HG03439 (cell line): ENCODE measurements around the gene MICALL2.

Experiments used
- ATAC-seq: cut with Tn5 transposase; IDR thresholded peaks from one replicate; pipeline ENCODE4 v1.9.1; 2021; ENCODE audit warnings: mild to moderate bottlenecking, moderate library complexity; ENCODE audit not compliant: unreplicated experiment

Gene MICALL2

GRCh38 chr7:1493571-1493970 lies 34.3 kb upstream of the MICALL2 start:
- ATAC-seq, result no peak

- ATAC-seq, result no peak
Observed at GRCh38 chr7:1493129-1493528, 33.9 kb upstream of the MICALL2 start.

GRCh38 chr7:1492640-1493039 lies 33.4 kb upstream of the MICALL2 start:
- ATAC-seq, result no peak

GRCh38 chr7:1492221-1492620 lies 33.0 kb upstream of the MICALL2 start:
- no peak for ATAC-seq

GRCh38 chr7:1490837-1491236 lies 31.6 kb upstream of the MICALL2 start:
- ATAC-seq, result no peak

GRCh38 chr7:1489336-1489735 lies 30.1 kb upstream of the MICALL2 start:
- ATAC-seq, result no peak

- ATAC-seq, result no peak
Observed at GRCh38 chr7:1488016-1488415, 28.7 kb upstream of the MICALL2 start.

GRCh38 chr7:1487466-1487865 lies 28.2 kb upstream of the MICALL2 start:
- no peak for ATAC-seq

GRCh38 chr7:1486571-1486970 lies 27.3 kb upstream of the MICALL2 start:
- ATAC-seq, result no peak

- no peak for ATAC-seq
Observed at GRCh38 chr7:1485156-1485555, 25.9 kb upstream of the MICALL2 start.

- no peak for ATAC-seq
Observed at GRCh38 chr7:1484569-1484968, 25.3 kb upstream of the MICALL2 start.

GRCh38 chr7:1483536-1484505 lies 24.6 kb upstream of the MICALL2 start:
- ATAC-seq, result no peak

GRCh38 chr7:1483079-1483478 lies 23.8 kb upstream of the MICALL2 start:
- no peak for ATAC-seq

GRCh38 chr7:1481300-1481699 lies 22.0 kb upstream of the MICALL2 start:
- no peak for ATAC-seq

- no peak for ATAC-seq
Observed at GRCh38 chr7:1480670-1481069, 21.4 kb upstream of the MICALL2 start.

- ATAC-seq, result no peak
Observed at GRCh38 chr7:1479287-1479686, 20.0 kb upstream of the MICALL2 start.

GRCh38 chr7:1478480-1478879 lies 19.2 kb upstream of the MICALL2 start:
- no peak for ATAC-seq

- ATAC-seq, result no peak
Observed at GRCh38 chr7:1476859-1477258, 17.6 kb upstream of the MICALL2 start.

GRCh38 chr7:1475991-1476390 lies 16.7 kb upstream of the MICALL2 start:
- no peak for ATAC-seq

- ATAC-seq, result no peak
Observed at GRCh38 chr7:1475393-1475792, 16.1 kb upstream of the MICALL2 start.

GRCh38 chr7:1474736-1475135 lies 15.5 kb upstream of the MICALL2 start:
- ATAC-seq, result no peak

GRCh38 chr7:1473864-1474512 lies 14.7 kb upstream of the MICALL2 start:
- ATAC-seq, result peak; percentile 47
